Articular chondrocyte of knee joint (primary cell): ENCODE results near the gene SLC44A2. TPM values are rescaled to one million over a fixed set of nuclear protein-coding genes. Genes with fewer than 3 reads are reported as not detected.

ENCODE experiments used
- total RNA-seq: library from RNA; depleted of rRNA; stranded (reverse); fragments of >200 nt; gene quantifications from 2 replicates; pipeline ENCODE4 v1.2.3, GENCODE V29; 2012

SLC44A2 gene
- total RNA-seq = 42.2 and 44.1 TPM in 2 replicates

GRCh38 chr19:10625003-10625761 lies at the start of gene SLC44A2:
TSS of gene SLC44A2 (plus strand) at chr19:10625553. CDS start at chr19:10625634, 81 bp downstream.

GRCh38 chr19:10587022-10587838 lies 38.1 kb upstream of the SLC44A2 start, which contains the start of gene AP1M2:
TSS of gene AP1M2 (minus strand) at chr19:10587312. CDS start at chr19:10587231, 81 bp downstream.

GRCh38 chr19:10653732-10654609 lies 28.6 kb downstream of the SLC44A2 start, which contains the start of gene ILF3:
TSS of gene ILF3 (plus strand) at chr19:10654346. CDS start at chr19:10670606, 16,260 bp downstream.

Other genes with a start within 250 kb of the SLC44A2 start
- 41.3 and 46.0 TPM in 2 replicates for gene TYK2, start 245.0 kb upstream of the SLC44A2 start, total RNA-seq
- 122 and 138 TPM in 2 replicates for gene CDC37, start 222.0 kb upstream of the SLC44A2 start, total RNA-seq
- gene PDE4A, start 205.0 kb upstream of the SLC44A2 start, total RNA-seq = 5.3 and 6.8 TPM in 2 replicates
- 51.2 and 55.7 TPM in 2 replicates for gene KEAP1, start 122.2 kb upstream of the SLC44A2 start, total RNA-seq
- gene S1PR5, start 108.1 kb upstream of the SLC44A2 start, total RNA-seq = under 0.01 and 0.13 TPM in 2 replicates
- 6.1 and 7.0 TPM in 2 replicates for gene ATG4D, start 81.6 kb upstream of the SLC44A2 start, total RNA-seq
- gene KRI1, start 59.5 kb upstream of the SLC44A2 start, total RNA-seq = 6.1 and 6.8 TPM in 2 replicates
- 3.7 and 3.8 TPM in 2 replicates for gene CDKN2D, start 56.6 kb upstream of the SLC44A2 start, total RNA-seq
- gene AP1M2, start 38.2 kb upstream of the SLC44A2 start, total RNA-seq = not detected in 2 replicates
- 92.3 and 109 TPM in 2 replicates for gene ILF3, start 28.8 kb downstream of the SLC44A2 start, total RNA-seq
- 20.4 and 23.8 TPM in 2 replicates for gene QTRT1, start 75.9 kb downstream of the SLC44A2 start, total RNA-seq
- gene DNM2, start 92.5 kb downstream of the SLC44A2 start, total RNA-seq = 71.3 and 75.5 TPM in 2 replicates
- 30.8 and 32.1 TPM in 2 replicates for gene TMED1, start 210.7 kb downstream of the SLC44A2 start, total RNA-seq
- gene C19orf38, start 222.9 kb downstream of the SLC44A2 start, total RNA-seq = not detected in 2 replicates
- 32.5 and 38.8 TPM in 2 replicates for gene CARM1, start 246.0 kb downstream of the SLC44A2 start, total RNA-seq